ENCODE measurements around the gene TRMT1L.

DNA sequence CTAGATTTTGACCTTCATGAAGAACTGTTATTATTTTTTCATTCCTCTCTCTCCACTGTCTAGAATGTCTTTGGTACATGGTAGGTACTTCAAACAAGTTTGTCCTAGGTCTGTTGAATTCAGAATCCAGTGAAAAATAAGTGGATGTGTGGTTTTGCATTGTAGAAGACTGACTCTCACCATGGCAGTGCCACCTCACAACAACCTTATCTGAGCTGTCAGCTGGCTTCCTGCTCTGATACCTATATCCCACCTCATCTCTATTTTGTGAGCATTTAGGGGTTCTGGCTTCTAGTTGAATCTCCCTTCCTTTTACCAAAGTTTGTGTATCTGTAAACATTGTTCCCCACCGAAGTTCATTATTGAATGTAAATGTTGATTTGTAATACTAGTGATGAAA is 9.4 kb upstream of the TRMT1L start:
- TF ChIP-seq, protein P1, sequence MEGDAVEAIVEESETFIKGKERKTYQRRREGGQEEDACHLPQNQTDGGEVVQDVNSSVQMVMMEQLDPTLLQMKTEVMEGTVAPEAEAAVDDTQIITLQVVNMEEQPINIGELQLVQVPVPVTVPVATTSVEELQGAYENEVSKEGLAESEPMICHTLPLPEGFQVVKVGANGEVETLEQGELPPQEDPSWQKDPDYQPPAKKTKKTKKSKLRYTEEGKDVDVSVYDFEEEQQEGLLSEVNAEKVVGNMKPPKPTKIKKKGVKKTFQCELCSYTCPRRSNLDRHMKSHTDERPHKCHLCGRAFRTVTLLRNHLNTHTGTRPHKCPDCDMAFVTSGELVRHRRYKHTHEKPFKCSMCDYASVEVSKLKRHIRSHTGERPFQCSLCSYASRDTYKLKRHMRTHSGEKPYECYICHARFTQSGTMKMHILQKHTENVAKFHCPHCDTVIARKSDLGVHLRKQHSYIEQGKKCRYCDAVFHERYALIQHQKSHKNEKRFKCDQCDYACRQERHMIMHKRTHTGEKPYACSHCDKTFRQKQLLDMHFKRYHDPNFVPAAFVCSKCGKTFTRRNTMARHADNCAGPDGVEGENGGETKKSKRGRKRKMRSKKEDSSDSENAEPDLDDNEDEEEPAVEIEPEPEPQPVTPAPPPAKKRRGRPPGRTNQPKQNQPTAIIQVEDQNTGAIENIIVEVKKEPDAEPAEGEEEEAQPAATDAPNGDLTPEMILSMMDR (IDR thresholded peaks at IDR 0.05) = no peak
- TF ChIP-seq POLR2AphosphoS5 (IDR thresholded peaks at IDR 0.05; ENCODE audit: low read depth, low read length) (no peak), SIN3A (IDR thresholded peaks at IDR 0.05; ENCODE audit: borderline replicate concordance, insufficient read depth, low read depth, low read length) (no peak), TCF7L2 (IDR thresholded peaks at IDR 0.05; ENCODE audit: low read depth, low read length) (no peak)
- TF ChIP-seq, protein P2, sequence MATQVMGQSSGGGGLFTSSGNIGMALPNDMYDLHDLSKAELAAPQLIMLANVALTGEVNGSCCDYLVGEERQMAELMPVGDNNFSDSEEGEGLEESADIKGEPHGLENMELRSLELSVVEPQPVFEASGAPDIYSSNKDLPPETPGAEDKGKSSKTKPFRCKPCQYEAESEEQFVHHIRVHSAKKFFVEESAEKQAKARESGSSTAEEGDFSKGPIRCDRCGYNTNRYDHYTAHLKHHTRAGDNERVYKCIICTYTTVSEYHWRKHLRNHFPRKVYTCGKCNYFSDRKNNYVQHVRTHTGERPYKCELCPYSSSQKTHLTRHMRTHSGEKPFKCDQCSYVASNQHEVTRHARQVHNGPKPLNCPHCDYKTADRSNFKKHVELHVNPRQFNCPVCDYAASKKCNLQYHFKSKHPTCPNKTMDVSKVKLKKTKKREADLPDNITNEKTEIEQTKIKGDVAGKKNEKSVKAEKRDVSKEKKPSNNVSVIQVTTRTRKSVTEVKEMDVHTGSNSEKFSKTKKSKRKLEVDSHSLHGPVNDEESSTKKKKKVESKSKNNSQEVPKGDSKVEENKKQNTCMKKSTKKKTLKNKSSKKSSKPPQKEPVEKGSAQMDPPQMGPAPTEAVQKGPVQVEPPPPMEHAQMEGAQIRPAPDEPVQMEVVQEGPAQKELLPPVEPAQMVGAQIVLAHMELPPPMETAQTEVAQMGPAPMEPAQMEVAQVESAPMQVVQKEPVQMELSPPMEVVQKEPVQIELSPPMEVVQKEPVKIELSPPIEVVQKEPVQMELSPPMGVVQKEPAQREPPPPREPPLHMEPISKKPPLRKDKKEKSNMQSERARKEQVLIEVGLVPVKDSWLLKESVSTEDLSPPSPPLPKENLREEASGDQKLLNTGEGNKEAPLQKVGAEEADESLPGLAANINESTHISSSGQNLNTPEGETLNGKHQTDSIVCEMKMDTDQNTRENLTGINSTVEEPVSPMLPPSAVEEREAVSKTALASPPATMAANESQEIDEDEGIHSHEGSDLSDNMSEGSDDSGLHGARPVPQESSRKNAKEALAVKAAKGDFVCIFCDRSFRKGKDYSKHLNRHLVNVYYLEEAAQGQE (IDR thresholded peaks at IDR 0.05; ENCODE audit: insufficient read depth in 1 of 2, low read depth in 2 of 2, low read length in 1 of 2) = no peak
